SJSA1 (cell line): ENCODE measurements around the gene OR11H7. TPM values are rescaled to one million over a fixed set of nuclear protein-coding genes. Genes with fewer than 3 reads are reported as not detected.
"Not testable (repeated sequence)": the region's sequence is repeated elsewhere in the genome, so short reads cannot be mapped to it uniquely, and the experiment has no call there.

Experiments used
- DNase-seq, 2 experiments: peaks; one replicate each; pipeline ENCODE4 v3.0.0-alpha.2; 2015 to 2020; ENCODE audit warnings: low spot score in 2 of 2, low read depth in 1 of 2
- H3K27ac ChIP-seq: fragments of 250-450 bp; sonication (Bioruptor Pico); 2 replicates; pipeline ENCODE4 v1.5.1; 2020; ENCODE audit warnings: mild to moderate bottlenecking, moderate library complexity
- H3K27me3 ChIP-seq: fragments of 250-450 bp; sonication (Bioruptor Pico); replicated peaks from 2 replicates; pipeline ENCODE4 v1.5.1; 2020; ENCODE audit warnings: mild to moderate bottlenecking, moderate library complexity
- H3K36me3 ChIP-seq: fragments of 250-450 bp; sonication (Bioruptor Pico); 2 replicates; pipeline ENCODE4 v1.5.1; 2020; ENCODE audit warnings: mild to moderate bottlenecking
- H3K4me1 ChIP-seq: fragments of 250-450 bp; sonication (Bioruptor Pico); replicated peaks from 2 replicates; pipeline ENCODE4 v1.6.1; 2021; ENCODE audit warnings: mild to moderate bottlenecking
- H3K4me3 ChIP-seq: fragments of 250-450 bp; sonication (Bioruptor Pico); 2 replicates; pipeline ENCODE4 v1.5.1; 2020; ENCODE audit warnings: mild to moderate bottlenecking
- H3K9me3 ChIP-seq: fragments of 250-450 bp; sonication (Bioruptor Pico); replicated peaks from 2 replicates; pipeline ENCODE4 v1.5.1; 2020; ENCODE audit warnings: mild to moderate bottlenecking
- total RNA-seq: library from RNA; depleted of rRNA; stranded (reverse); fragments of >200 nt; shearing (Covaris generic); gene quantifications from 2 replicates; pipeline ENCODE4 v1.2.3, GENCODE V29; 2014; rRNA removed

OR11H7 gene
- total RNA-seq, result not detected in 2 replicates

DNA sequence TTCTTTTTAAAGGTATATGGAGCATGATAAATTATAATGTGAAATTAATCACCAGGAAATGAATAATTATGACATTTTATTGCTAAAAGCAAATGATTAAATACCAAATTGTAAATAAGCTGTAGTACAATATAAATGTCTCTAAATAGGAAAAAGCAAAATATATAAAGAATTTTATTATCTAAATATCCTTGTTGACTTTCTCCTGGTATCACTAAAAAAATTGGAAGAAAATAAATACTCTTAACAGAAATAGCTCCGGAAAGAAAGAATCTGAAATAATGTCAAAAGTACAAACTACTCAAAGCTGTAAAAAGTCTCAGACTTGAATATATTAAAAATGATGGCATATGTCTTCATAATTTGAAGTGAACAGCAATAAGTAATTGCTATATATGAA, at the start of gene OR11H7:
TSS of gene OR11H7 (plus strand) at position 301 of the 400 bp plus-strand sequence.
- H3K27ac ChIP-seq, result no peak within 1 kb of the TSS
- no peak for DNase-seq
- H3K4me3 ChIP-seq, result no peak within 1 kb of the TSS
- H3K36me3 ChIP-seq, result no peaks in the 10 kb centered on the region
- no peaks in the 10 kb centered on the region for H3K27me3 ChIP-seq
- no peaks in the 10 kb centered on the region for H3K4me1 ChIP-seq
- H3K9me3 ChIP-seq, result no peaks in the 10 kb centered on the region

GRCh38 chr14:20179218-20179617, 49.6 kb upstream of the OR11H7 start:
- no peak overlapping the region for H3K27ac ChIP-seq
- no peaks in the 10 kb centered on the region for H3K4me1 ChIP-seq
- H3K9me3 ChIP-seq, result no peaks in the 10 kb centered on the region
- no peaks in the 10 kb centered on the region for H3K27me3 ChIP-seq
- no peak overlapping the region for H3K4me3 ChIP-seq
- no peaks in the 10 kb centered on the region for H3K36me3 ChIP-seq
- no peak for DNase-seq

DNA sequence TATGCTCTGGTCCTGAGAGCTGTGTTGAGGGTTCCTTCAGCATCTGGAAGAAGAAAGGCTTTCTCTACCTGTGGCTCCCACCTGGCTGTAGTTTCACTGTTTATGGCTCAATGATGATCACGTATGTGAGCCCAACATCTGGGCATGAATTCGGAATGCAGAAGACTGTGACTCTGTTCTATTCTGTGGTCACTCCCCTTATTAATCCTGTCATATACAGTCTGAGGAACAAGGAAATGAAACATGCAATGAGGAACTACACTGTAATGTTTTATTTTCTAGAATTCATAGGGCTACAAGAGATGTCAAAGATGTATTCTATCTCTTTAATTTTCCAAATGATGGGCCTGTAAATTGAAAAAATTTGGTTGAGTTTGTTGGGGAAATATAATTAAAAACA, 48.9 kb upstream of the OR11H7 start:
- Histone ChIP-seq H3K9me3 (no peaks in the 10 kb centered on the region), H3K4me1 (no peaks in the 10 kb centered on the region), H3K27me3 (no peaks in the 10 kb centered on the region), H3K36me3 (no peaks in the 10 kb centered on the region), H3K27ac (no peak overlapping the region), H3K4me3 (no peak overlapping the region)
- no peak for DNase-seq

GRCh38 chr14:20180486-20180885, 48.3 kb upstream of the OR11H7 start:
- Histone ChIP-seq H3K27ac (no peak overlapping the region), H3K4me1 (no peaks in the 10 kb centered on the region), H3K36me3 (no peaks in the 10 kb centered on the region), H3K4me3 (no peak overlapping the region), H3K9me3 (no peaks in the 10 kb centered on the region), H3K27me3 (no peaks in the 10 kb centered on the region)
- DNase-seq, result no peak

DNA sequence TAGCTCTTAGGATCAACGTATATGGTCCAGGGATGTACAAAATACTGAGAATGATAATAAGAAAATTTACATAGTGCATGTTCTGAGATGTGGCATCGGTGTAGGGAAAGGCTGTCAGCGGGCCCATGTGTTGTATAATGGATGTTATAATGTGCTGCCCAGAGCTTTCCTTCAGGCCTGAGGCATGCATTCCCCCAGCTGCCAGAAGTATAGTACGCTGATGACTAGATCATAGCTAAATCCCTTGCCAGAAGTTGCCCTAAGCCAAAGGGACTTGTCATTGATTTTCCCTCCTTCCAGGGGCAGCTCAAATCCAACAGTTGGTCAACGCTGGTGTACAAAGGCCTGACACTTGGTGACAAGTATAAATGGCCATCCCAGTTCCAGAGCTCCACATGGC, 44.6 kb upstream of the OR11H7 start:
- no peaks in the 10 kb centered on the region for H3K9me3 ChIP-seq
- no peaks in the 10 kb centered on the region for H3K4me1 ChIP-seq
- H3K36me3 ChIP-seq, result no peaks in the 10 kb centered on the region
- H3K27ac ChIP-seq, result no peak overlapping the region
- H3K4me3 ChIP-seq, result no peak overlapping the region
- no peaks in the 10 kb centered on the region for H3K27me3 ChIP-seq
- no peak for DNase-seq

DNA sequence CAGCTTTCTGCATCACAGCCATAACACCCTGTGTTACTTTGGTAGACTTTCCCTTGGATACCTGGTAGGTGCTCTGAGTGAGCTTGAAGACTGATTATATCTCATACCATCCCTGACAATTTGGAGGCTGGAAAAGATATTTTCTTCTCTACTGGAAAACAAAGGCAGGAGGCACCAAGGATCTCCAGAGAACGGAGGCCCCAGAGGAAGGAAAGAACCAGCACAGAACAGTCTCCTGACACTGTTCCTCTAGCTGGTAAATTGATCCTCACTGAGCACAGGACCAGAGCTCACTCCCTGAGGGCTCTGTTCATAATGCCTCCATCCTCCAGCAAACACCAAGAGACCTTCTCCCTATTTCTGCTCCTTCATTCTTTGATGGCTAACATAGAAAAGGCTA, 38.2 kb upstream of the OR11H7 start, which contains the start of gene OR11G2:
TSS of gene OR11G2 (plus strand) at position 301 of the 400 bp plus-strand sequence. CDS start 6,542 bp downstream, outside the sequence.
- Histone ChIP-seq H3K27me3 (no peaks in the 10 kb centered on the region), H3K9me3 (no peaks in the 10 kb centered on the region), H3K4me1 (no peaks in the 10 kb centered on the region), H3K4me3 (no peak within 1 kb of the TSS), H3K36me3 (no peaks in the 10 kb centered on the region), H3K27ac (no peak within 1 kb of the TSS)
- no peak for DNase-seq

DNA sequence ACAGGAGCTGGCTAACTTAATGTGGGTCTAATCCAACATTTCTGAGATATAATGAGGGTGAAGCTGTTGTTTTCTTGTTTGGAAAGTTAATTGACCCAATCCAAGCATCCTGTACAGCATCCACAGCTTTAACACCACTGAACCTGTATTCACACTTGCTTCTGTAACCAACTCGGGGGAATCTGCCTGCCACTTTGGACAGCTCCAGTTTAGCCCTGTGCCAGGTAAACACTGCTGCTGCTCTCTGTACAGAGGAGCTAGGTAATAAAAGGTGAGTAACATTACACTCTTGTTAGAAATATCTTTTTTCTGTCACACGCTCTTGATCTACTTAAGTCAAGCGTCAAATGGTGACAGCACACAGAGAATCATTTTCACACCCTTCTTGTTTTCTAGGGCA, 37.4 kb upstream of the OR11H7 start:
- H3K27me3 ChIP-seq, result no peaks in the 10 kb centered on the region
- H3K4me1 ChIP-seq, result no peaks in the 10 kb centered on the region
- H3K9me3 ChIP-seq, result no peaks in the 10 kb centered on the region
- H3K4me3 ChIP-seq, result no peak overlapping the region
- no peak overlapping the region for H3K27ac ChIP-seq
- no peak for DNase-seq
- no peaks in the 10 kb centered on the region for H3K36me3 ChIP-seq

DNA sequence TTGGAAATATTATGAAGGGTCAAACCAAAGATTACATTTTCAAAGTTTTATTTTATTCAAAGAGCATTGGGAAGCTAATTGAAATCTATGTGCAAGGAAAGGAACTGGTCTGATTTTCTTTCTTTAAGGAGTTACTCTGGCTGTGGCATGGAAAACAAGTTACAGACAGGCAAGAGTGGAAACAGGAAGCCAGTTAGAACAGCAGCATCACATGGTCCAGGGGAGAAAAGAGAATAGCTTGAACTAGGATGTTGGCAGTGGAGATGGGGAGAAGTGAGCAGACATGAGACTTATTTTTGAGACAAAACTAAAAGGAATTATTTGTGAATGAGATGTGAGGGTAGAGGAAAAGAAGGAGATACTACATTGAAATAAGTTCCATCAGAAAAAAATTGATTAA, 34.7 kb upstream of the OR11H7 start:
- Histone ChIP-seq H3K4me1 (no peaks in the 10 kb centered on the region), H3K27me3 (no peaks in the 10 kb centered on the region), H3K9me3 (no peaks in the 10 kb centered on the region), H3K27ac (no peak overlapping the region), H3K4me3 (no peak overlapping the region), H3K36me3 (no peaks in the 10 kb centered on the region)
- no peak for DNase-seq

- H3K27ac ChIP-seq, DNase-seq, H3K9me3 ChIP-seq, H3K4me3 ChIP-seq, H3K4me1 ChIP-seq, H3K36me3 ChIP-seq, H3K27me3 ChIP-seq: not testable (repeated sequence)
Observed at GRCh38 chr14:20195170-20195569, 33.6 kb upstream of the OR11H7 start.

GRCh38 chr14:20195911-20196310, 32.9 kb upstream of the OR11H7 start:
- Histone ChIP-seq H3K36me3 (no peaks in the 10 kb centered on the region), H3K4me3 (no peak overlapping the region), H3K27me3 (no peaks in the 10 kb centered on the region), H3K9me3 (no peaks in the 10 kb centered on the region), H3K4me1 (no peaks in the 10 kb centered on the region), H3K27ac (no peak overlapping the region)
- no peak for DNase-seq

- Histone ChIP-seq H3K27ac (no peak overlapping the region), H3K27me3 (no peaks in the 10 kb centered on the region), H3K4me3 (no peak overlapping the region), H3K4me1 (no peaks in the 10 kb centered on the region), H3K9me3 (no peaks in the 10 kb centered on the region), H3K36me3 (no peaks in the 10 kb centered on the region)
- no peak for DNase-seq
Observed at GRCh38 chr14:20197459-20197858, 31.3 kb upstream of the OR11H7 start.

- Histone ChIP-seq H3K4me1 (no peaks in the 10 kb centered on the region), H3K27ac (no peak overlapping the region), H3K27me3 (no peaks in the 10 kb centered on the region), H3K36me3 (no peaks in the 10 kb centered on the region), H3K9me3 (no peaks in the 10 kb centered on the region), H3K4me3 (no peak overlapping the region)
- DNase-seq, result no peak
Observed at GRCh38 chr14:20198991-20199390, 29.8 kb upstream of the OR11H7 start.

- Histone ChIP-seq H3K27ac (no peak overlapping the region), H3K4me3 (no peak overlapping the region), H3K27me3 (no peaks in the 10 kb centered on the region), H3K4me1 (no peaks in the 10 kb centered on the region), H3K9me3 (no peaks in the 10 kb centered on the region), H3K36me3 (no peaks in the 10 kb centered on the region)
- DNase-seq, result no peak
Observed at GRCh38 chr14:20204721-20205120, 24.1 kb upstream of the OR11H7 start.

- no peaks in the 10 kb centered on the region for H3K27me3 ChIP-seq
- H3K4me1 ChIP-seq, result no peaks in the 10 kb centered on the region
- no peak for DNase-seq
- H3K27ac ChIP-seq, result no peak overlapping the region
- H3K36me3 ChIP-seq, result no peaks in the 10 kb centered on the region
- H3K4me3 ChIP-seq, result no peak overlapping the region
- no peaks in the 10 kb centered on the region for H3K9me3 ChIP-seq
Observed at GRCh38 chr14:20209595-20209994, 19.2 kb upstream of the OR11H7 start.

DNA sequence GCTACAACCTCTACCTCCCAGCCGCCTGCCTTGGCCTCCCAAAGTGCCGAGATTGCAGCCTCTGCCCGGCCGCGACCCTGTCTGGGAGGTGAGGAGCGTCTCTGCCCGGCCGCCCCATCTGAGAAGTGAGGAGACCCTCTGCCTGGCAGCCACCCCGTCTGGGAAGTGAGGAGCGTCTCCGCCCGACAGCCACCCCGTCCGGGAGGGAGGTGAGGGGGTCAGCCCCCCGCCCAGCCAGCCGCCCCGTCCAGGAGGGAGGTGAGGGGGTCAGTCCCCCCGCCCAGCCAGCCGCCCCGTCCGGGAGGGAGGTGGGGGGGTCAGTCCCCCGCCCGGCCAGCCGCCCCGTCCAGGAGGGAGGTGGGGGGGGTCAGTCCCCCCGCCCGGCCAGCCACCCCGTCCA, 16.4 kb upstream of the OR11H7 start:
- H3K36me3 ChIP-seq, H3K27me3 ChIP-seq, H3K4me3 ChIP-seq, DNase-seq, H3K4me1 ChIP-seq, H3K9me3 ChIP-seq, H3K27ac ChIP-seq: not testable (repeated sequence)
